Posterior cingulate gyrus (tissue), 11 donors: Measurements from ENCODE around the gene GNGT1.
"Not testable (repeated sequence)": the region's sequence is repeated elsewhere in the genome, so short reads cannot be mapped to it uniquely, and the experiment has no call there.

ENCODE experiments used
- DNase-seq, 10 donors: peaks; one replicate each; pipeline versions ENCODE4 v3.0.0 to v3.0.0-alpha.2; 2020 to 2021; ENCODE audit warnings: mixed read lengths in 3 of 10
- intact Hi-C: fragments of 100-400 bp; cut with DNase I; formaldehyde crosslinking; loops from one replicate; pipeline ENCODE4 v1.15.1; 2023

The GNGT1 gene

GRCh38 chr7:93897680-93898079 is 8.7 kb upstream of the GNGT1 start:
- no peak for DNase-seq
- intact Hi-C loops = no loop called here

GRCh38 chr7:93902777-93903423 is 3.5 kb upstream of the GNGT1 start:
- intact Hi-C loops = loop anchor here (2.0 kb wide), 1 partner anchor 184 kb away; no protein-coding TSS in a partner anchor
- DNase-seq = no peak

GRCh38 chr7:93910076-93910994 is 4.0 kb downstream of the GNGT1 start:
- no peak for DNase-seq
- intact Hi-C loops = no loop called here

- DNase-seq, intact Hi-C loops: not testable (repeated sequence)
Observed at GRCh38 chr7:93911242-93911641, 4.9 kb downstream of the GNGT1 start.

- DNase-seq, intact Hi-C loops: not testable (repeated sequence)
Observed at GRCh38 chr7:93911661-93912060, 5.3 kb downstream of the GNGT1 start.

- intact Hi-C loops = no loop called here
Observed at GRCh38 chr7:93913197-93913596, 6.8 kb downstream of the GNGT1 start.

GRCh38 chr7:93914581-93915066 is 8.3 kb downstream of the GNGT1 start:
- DNase-seq = no peak
- intact Hi-C loops = no loop called here

More at GRCh38 chr7:93913197-93913596, 6.8 kb downstream of the GNGT1 start:
- no peak for DNase-seq

- intact Hi-C loops, DNase-seq: not testable (repeated sequence)
Observed at GRCh38 chr7:93915206-93915842, 9.0 kb downstream of the GNGT1 start.

GRCh38 chr7:93915888-93916287 is 9.5 kb downstream of the GNGT1 start:
- intact Hi-C loops = not testable (repeated sequence)

GRCh38 chr7:93916315-93916714 is 9.9 kb downstream of the GNGT1 start:
- DNase-seq, intact Hi-C loops: not testable (repeated sequence)

More at GRCh38 chr7:93915888-93916287, 9.5 kb downstream of the GNGT1 start:
- DNase-seq = not testable (repeated sequence)

GRCh38 chr7:93920496-93921182 is 14.3 kb downstream of the GNGT1 start:
- intact Hi-C loops = no loop called here

GRCh38 chr7:93921186-93921585 is 14.8 kb downstream of the GNGT1 start:
- intact Hi-C loops = no loop called here
- no peak for DNase-seq

More at GRCh38 chr7:93920496-93921182, 14.3 kb downstream of the GNGT1 start:
- DNase-seq = no peak

- intact Hi-C loops = no loop called here
- peak; percentile 23 to 91 (median 58) for DNase-seq
Observed at GRCh38 chr7:93921607-93922566, 15.5 kb downstream of the GNGT1 start, which contains the start of gene GNG11. Gene GNG11 (plus strand): TSS chr7:93921735. CDS start chr7:93922138, 403 bp downstream.

- no peak for DNase-seq
- intact Hi-C loops = no loop called here
Observed at GRCh38 chr7:93923296-93923695, 16.9 kb downstream of the GNGT1 start.

- intact Hi-C loops = no loop called here
- DNase-seq = no peak
Observed at GRCh38 chr7:93923942-93924341, 17.6 kb downstream of the GNGT1 start.

- intact Hi-C loops = no loop called here
Observed at GRCh38 chr7:93926800-93927199, 20.4 kb downstream of the GNGT1 start.

GRCh38 chr7:93927585-93927984 is 21.2 kb downstream of the GNGT1 start:
- DNase-seq = no peak
- intact Hi-C loops = no loop called here

More at GRCh38 chr7:93926800-93927199, 20.4 kb downstream of the GNGT1 start:
- DNase-seq = no peak

- DNase-seq = no peak
- intact Hi-C loops = no loop called here
Observed at GRCh38 chr7:93931655-93932054, 25.3 kb downstream of the GNGT1 start.

- intact Hi-C loops = no loop called here
- no peak for DNase-seq
Observed at GRCh38 chr7:93933156-93933555, 26.8 kb downstream of the GNGT1 start.
